Gastrocnemius medialis (tissue), 4 donors: Measurements from ENCODE around the gene SLC36A3.

Experiments
- POLR2A ChIP-seq, 2 donors: fragments of 450-650 bp; IDR thresholded peaks; one replicate each; pipeline ENCODE4 v1.6.1; 2017; ENCODE audit warnings: antibody characterized with exemption in 2 of 2, mild to moderate bottlenecking in 2 of 2, moderate library complexity in 2 of 2
- TF ChIP-seq, protein P1 (sequence below), 5 experiments: fragments of 450-650 bp in 3 of 5; fragments of 200-600 bp in 2 of 5; sonication (generic) in 2 of 5; IDR thresholded peaks in 4 of 5; conservative IDR thresholded peaks in 1 of 5; 1 replicate in 4 of 5; 2 replicates in 1 of 5; pipeline ENCODE4 v1.5.1; 2016 to 2019; ENCODE audit warnings: antibody characterized with exemption in 5 of 5, mild to moderate bottlenecking in 3 of 5, moderate library complexity in 3 of 5

DNA sequence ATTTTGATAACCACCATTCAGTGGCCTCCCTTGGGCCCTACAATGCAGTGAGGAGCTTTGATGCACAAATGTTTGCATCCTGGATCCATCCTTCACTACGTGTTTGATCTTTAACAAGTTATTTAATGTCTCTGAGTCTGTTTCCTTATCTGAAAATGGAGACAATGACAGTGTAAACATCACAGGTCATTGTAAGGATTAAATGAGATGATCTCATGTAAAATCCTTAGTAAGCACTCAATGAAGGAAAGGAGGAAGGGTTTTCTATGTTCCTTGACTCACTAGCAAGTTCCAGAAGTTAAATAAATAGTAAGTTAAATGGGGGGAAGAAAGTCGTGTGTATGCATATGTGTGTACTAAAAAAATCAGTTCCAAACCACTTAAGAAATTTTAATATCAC lies 9.8 kb upstream of the SLC36A3 start:
- no peak for TF ChIP-seq POLR2A (IDR thresholded peaks at IDR 0.05)
- TF ChIP-seq, protein P1, sequence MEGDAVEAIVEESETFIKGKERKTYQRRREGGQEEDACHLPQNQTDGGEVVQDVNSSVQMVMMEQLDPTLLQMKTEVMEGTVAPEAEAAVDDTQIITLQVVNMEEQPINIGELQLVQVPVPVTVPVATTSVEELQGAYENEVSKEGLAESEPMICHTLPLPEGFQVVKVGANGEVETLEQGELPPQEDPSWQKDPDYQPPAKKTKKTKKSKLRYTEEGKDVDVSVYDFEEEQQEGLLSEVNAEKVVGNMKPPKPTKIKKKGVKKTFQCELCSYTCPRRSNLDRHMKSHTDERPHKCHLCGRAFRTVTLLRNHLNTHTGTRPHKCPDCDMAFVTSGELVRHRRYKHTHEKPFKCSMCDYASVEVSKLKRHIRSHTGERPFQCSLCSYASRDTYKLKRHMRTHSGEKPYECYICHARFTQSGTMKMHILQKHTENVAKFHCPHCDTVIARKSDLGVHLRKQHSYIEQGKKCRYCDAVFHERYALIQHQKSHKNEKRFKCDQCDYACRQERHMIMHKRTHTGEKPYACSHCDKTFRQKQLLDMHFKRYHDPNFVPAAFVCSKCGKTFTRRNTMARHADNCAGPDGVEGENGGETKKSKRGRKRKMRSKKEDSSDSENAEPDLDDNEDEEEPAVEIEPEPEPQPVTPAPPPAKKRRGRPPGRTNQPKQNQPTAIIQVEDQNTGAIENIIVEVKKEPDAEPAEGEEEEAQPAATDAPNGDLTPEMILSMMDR (IDR thresholded peaks at IDR 0.05 in 4 of 5, conservative IDR thresholded peaks at IDR 0.05 in 1 of 5) = no peak
